Activated CD8-positive, alpha-beta memory T cell treated with anti-CD3 and anti-CD28 coated beads, Interleukin-2, amount 50 U/mL, for 4 hours (primary cell): ENCODE measurements around the gene THRA.
A peak's percentile ranks its signal among the peaks of the same experiment; 100 is the strongest.

Source experiments
- DNase-seq: peaks from one replicate; pipeline ENCODE4 v3.0.0-alpha.2; 2020

The THRA gene

GRCh38 chr17:40064971-40065768 lies 2.4 kb downstream of the THRA start:
- DNase-seq = no peak

GRCh38 chr17:40065769-40066510 lies 3.2 kb downstream of the THRA start:
- DNase-seq = no peak

- DNase-seq = no peak
Measured at GRCh38 chr17:40067710-40068109, 4.9 kb downstream of the THRA start.

- DNase-seq = no peak
Measured at GRCh38 chr17:40068129-40068581, 5.4 kb downstream of the THRA start.

DNA sequence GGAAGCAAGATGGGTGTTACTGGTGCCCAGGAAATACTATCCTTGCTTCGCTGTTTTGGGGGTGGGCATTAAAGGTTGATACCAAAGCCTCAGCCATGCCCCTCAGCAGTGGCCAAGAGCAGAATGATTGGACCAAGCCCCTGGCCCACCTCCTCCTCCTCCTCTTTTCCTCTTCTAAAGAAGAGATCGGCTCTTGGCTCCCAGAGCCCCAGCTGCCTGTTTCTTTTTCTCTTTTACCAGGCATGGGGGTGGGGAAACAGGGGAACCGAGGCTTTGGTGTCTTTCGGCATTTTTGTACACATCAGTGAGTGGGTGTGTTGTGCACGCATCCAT lies 5.8 kb downstream of the THRA start:
- DNase-seq = no peak

DNA sequence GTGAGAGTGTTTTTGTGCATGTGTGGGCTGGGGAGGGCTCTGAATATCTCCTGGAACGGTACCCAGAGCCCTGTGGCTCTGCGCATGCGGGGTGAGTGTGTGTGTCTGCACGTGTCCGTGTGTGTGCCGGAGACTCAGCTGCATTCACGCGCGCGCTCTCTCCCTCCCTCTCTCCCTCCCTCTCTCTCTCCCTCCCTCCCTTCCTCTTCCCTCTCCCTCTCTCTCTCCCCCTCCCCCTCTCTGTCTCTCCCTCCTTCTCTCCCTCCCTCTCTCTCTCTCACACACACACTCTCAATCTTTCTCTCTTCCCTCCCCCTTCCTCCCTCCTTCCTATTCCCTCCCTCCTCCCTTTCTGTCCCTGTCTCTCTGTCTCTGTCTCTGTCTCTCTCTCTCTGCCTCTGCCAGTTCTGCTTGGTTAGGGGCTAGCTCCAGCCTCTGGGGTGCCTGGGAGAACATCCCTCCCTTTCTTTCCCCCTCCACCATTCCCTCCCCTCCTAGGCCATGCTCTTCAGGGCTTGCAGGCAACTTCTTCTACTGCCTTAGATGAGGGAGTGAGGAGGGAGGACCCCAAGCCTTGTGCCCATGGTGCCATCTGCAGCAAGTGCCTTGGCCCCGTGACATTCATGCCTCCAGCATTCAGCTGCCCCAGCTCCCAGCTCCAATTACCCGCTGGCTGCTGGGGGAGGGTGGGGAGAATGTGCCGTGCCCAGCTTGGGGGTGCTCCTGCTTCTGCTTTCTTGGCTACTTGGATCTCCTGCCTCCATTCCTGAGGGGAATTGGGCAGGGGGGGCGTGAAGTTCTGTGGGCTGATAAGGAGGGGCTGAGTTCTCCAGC lies 6.4 kb downstream of the THRA start:
- DNase-seq = peak; percentile 80

DNA sequence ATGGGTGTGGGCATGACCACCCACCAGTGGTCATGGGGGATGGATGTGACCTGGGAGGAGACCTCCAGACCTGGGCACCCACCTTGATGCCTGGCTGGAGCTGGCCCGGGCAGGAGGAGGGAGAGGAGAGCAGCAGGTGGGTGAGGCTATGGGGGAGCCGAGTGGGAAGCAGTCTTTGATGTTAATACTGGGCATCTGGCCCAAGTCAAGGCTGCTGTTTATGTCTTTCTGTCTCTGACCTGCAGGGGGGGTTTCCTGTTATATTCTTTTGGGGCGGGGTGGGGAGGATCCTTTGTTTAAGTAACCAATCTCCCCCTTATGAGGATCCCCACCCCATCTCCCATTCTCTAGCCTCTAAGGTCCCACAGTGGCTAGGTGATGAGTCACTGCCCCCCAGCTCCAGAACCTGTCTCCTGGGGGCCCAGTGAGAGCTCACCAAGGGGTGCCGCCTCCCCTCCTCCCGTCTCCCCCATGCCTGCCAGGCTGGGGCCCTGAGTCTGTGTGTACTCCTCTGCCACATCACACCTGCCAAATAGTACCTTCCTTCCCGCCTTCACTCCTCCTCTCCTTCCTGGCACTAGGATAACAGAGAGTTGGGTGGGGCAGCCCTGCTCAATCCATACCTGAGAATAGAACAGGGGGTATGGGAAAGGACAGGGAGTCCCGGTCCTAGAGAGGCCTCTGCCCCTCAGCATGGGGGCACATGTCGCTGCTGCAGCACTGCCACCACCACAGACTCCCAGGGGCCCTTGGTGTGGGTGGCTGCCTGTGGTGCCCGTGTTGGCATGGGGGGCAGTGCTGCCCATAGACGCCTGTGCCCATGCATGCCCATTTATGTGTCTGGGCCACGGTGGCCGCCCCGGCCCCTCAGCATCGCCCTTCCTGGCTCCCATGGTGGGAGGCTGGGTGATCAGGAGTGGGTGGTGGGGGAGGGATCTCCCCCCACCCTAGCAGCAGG lies 7.3 kb downstream of the THRA start:
- DNase-seq = peak; percentile 56

DNA sequence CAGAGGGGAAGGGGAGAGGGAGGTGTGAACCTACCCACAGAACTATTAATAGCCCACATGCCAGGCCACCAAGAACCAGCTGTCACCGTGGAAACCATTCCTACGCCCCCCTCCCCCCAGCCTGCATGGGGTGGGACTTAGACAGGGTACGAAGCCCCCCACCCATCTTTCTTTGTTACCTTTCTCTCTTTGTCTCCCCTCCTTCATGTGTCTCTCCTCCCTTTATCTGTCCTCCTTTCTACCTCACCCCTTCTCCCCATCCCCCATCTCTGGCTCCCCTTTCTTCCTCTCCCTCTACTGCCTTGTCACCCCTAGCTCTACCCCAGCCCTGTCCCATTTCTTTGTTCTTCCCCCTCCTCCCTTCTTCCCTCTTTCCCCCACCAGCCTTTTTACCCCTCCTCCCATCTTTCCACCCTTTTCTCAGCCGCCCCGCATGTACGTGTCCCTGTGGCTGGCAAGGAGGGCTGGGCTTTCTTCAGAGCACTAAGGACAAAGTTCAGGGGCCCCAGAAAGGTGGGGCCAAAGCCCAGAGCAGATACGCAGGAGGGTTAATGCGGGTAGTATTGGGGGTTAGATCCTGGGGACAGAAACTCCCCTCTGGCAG lies 8.0 kb downstream of the THRA start:
- DNase-seq = no peak

DNA sequence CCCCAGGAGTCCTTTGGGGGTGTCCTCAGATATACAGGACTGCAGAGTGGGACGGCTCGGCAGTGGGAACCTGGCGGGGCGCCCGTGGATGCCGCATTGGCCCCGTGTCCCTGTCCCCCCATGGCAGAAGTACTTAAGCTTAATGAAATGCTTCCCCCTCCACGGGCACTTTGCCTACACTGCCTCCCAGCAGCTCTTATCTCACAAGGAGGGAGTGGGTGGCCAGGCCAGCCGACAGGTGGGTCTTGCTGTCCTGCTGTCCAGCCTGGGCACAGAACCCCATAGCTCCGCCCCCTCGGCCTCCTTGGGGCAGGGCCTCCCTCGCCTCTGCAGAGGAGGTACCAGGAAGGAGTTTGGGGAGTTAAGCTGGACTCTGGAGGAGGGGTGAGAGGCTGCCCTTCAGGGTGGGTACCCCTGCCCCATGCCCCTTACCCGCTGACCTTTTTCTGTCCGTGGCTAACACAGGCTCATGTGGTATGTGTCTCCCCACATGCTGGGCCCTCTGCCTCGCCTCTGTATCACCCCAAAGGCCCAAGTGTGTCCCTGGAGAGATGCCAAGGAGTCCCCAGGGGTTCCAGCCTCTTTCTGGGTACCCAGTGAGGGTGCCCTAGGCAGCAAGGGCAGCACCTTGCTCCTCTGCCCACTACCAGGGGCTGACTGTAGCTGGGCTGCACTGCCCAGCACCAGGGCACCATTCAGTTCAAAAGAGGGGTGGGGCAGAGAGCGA lies 8.7 kb downstream of the THRA start:
- DNase-seq = no peak

- no peak for DNase-seq
Measured at GRCh38 chr17:40072040-40072734, 9.4 kb downstream of the THRA start.

DNA sequence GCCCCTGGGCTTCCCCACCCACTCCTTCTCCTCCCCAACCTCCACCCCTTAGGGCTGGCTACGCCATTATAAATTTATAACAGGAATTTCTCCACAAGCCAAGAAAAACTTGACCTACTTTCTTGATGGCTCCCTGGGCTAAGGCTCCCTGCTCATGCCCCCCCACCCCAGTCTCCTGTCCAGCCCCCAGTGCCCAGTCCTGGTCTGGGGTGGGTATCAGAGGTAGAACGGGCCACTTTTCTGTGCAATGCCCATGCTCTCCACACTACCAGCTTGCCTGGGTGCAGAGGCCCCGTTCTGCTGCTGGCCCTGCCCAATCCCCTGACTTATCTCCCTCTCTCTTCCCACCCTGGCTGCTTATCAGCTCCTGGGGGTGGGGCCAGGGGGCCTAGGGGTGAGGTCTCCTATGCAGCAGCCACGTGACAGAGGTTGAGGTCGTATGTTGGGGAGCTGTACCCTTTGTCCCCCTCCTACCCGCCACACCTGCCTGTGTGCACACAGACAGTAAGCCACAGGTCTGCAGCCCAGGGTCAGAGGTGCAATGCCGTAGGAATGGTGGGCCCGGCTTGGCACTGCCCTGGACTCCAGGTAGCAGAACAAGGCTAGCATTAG lies 10.1 kb downstream of the THRA start:
- DNase-seq = no peak

DNA sequence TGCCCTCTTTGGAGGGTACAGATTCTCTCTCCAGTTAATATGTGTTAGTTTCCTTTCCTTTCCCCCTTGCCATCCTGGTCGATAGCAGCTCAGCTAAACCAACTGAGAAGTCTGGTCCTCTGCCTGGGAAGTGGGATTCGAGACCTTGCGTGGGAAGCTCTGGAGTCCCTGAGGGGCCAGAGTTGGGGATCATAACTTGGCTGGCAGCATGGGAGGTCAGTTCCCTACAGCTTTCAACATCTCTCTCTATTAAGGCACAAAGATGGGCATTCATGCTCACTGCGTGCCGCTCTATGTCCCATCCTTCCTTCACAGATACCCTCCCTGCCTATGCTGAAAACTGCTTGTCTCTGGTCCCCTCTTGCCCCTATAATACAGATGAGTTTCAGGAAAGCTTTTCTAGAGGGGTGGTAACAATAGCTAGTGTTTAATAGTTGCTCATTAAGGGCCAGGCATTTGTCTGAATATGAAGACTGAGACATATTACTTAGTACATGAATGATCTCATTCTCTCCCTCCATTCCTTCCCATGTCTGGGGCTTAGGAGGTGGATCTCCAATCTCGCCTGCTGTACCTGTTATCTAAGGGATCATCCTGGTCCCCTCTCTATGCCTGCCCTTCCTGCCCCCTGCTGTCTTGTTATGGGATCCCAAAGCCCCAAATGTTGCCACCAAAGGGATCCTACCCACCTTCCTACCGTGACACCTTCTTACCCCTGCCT lies 10.8 kb downstream of the THRA start:
- no peak for DNase-seq

DNA sequence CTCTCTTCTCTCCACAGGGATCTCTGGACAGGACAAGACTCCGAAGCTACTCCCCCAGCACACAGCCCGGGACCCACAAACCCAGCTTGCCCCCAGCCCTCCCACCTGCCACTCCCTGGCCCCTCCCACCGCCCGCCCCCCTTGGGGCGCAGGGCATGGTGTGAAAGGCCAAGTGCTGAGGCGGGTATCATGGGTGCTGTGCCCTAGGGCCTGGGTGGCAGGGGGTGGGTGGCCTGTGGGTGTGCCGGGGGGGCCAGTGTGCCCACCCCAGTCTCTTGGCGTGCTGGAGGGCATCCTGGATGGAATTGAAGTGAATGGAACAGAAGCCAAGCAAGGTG lies 11.4 kb downstream of the THRA start:
- DNase-seq = no peak

- DNase-seq = no peak
Measured at GRCh38 chr17:40074871-40075200, 12.1 kb downstream of the THRA start.

GRCh38 chr17:40075201-40075941 lies 12.6 kb downstream of the THRA start:
- DNase-seq = peak; percentile 67

GRCh38 chr17:40075942-40076498 lies 13.3 kb downstream of the THRA start:
- no peak for DNase-seq

DNA sequence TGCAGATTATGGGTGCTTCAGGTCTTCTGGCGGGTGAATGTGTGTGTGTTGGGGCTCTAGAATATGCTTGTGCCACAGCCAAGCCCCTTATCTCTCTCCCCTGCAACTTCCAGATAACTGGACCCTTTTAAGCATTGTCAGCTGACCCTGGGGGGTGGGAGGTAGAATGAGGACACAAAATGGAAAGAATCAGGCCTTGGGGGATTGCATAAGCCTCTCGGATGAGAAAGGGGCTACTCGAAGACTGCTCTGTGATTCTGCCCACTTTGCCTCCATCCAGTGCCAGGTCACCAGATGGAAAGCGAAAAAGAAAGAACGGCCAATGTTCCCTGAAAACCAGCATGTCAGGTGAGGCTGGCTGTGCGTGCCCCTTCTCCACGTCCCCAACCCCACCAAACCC lies 13.8 kb downstream of the THRA start:
- no peak for DNase-seq

DNA sequence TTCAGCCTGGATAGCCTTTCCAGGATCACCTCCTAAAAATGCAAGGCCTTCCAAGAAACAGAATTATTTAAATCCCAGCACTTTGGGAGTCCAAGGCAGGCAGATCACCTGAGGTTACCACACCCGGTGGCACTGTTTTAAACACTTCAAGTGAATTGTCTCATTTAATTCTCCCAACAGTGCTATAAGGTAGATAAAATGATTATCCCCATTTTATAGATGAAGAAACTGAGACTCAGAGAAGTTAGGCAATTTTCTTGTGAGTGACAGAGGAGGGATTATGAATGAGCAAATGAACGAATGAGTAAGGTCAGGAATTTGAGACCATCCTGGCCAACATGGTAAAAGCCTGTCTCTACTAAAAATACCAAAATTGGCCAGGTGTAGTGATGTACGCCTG lies 16.8 kb downstream of the THRA start:
- DNase-seq = no peak

DNA sequence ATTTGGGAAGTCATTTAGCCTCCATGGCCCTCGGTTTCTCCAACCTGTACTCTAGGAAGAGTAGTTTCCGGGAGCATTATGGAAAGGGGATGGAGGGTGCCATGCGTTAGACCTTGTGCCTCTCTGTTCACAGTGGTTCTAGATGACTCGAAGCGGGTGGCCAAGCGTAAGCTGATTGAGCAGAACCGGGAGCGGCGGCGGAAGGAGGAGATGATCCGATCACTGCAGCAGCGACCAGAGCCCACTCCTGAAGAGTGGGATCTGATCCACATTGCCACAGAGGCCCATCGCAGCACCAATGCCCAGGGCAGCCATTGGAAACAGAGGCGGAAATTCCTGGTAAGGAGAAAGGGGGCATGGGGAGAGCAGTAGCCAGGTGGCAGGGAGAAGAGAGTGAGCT lies 21.7 kb downstream of the THRA start:
- DNase-seq = no peak
